Cardiac septum (tissue), 1 donor: Measurements from ENCODE around the gene GPR146. TPM values are rescaled to one million over a fixed set of nuclear protein-coding genes. Genes with fewer than 3 reads are reported as not detected.
A peak's percentile ranks its signal among the peaks of the same experiment; 100 is the strongest.

Source experiments
- DNase-seq: peaks from one replicate; pipeline ENCODE4 v3.0.0-alpha.2; 2020; ENCODE audit warnings: low spot score
- intact Hi-C: fragments of 100-400 bp; cut with DNase I; formaldehyde crosslinking; loops from one replicate; pipeline ENCODE4 v1.14.0; 2022
- total RNA-seq: library from RNA; stranded (reverse); fragmentation: NEBNext Ultra II Directional; extraction: Animal tissue kit (Norgen Biotek cat#: 25700); gene quantifications from one replicate; pipeline ENCODE4 v1.2.1, GENCODE V29; 2021
- donor health status: DM: no; HTN: no; CAD: no.

The GPR146 gene
- total RNA-seq, 1 donor from 2014 or later: 12.6 TPM

GRCh38 chr7:1086588-1087464 lies 42.5 kb downstream of the GPR146 start:
- intact Hi-C loops: loop anchor here (5.0 kb wide), 2 partner anchors 35 to 50 kb away; a partner anchor contains a TSS
- DNase-seq: peak; percentile 87

- intact Hi-C loops: loop anchor here (5.0 kb wide), 2 partner anchors 35 to 50 kb away; a partner anchor contains a TSS
- DNase-seq: no peak
Observed at GRCh38 chr7:1087465-1087814, 43.1 kb downstream of the GPR146 start.

GRCh38 chr7:1087952-1088920 lies 43.9 kb downstream of the GPR146 start, which contains the start of gene GPER1:
Gene GPER1 (plus strand): TSS chr7:1088113. CDS start chr7:1091729, 3,616 bp downstream.
- intact Hi-C loops: loop anchor here (5.0 kb wide), 2 partner anchors 34 to 49 kb away; a partner anchor contains a TSS
- no peak for DNase-seq

- intact Hi-C loops: no loop called here
- no peak for DNase-seq
Observed at GRCh38 chr7:1090236-1090635, 45.9 kb downstream of the GPR146 start.

GRCh38 chr7:1090686-1091643 lies 46.6 kb downstream of the GPR146 start:
- DNase-seq: no peak
- intact Hi-C loops: no loop called here

GRCh38 chr7:1091644-1092027 lies 47.3 kb downstream of the GPR146 start:
- DNase-seq: no peak
- intact Hi-C loops: no loop called here

GRCh38 chr7:1092161-1092632 lies 47.9 kb downstream of the GPR146 start:
- DNase-seq: no peak
- intact Hi-C loops: no loop called here

- intact Hi-C loops: no loop called here
- no peak for DNase-seq
Observed at GRCh38 chr7:1092806-1093501, 48.6 kb downstream of the GPR146 start.

- no peak for DNase-seq
- intact Hi-C loops: no loop called here
Observed at GRCh38 chr7:1093502-1093843, 49.1 kb downstream of the GPR146 start.

GRCh38 chr7:1093916-1094508 lies 49.7 kb downstream of the GPR146 start:
- intact Hi-C loops: no loop called here
- no peak for DNase-seq

GRCh38 chr7:1094870-1095269 lies 50.5 kb downstream of the GPR146 start:
- intact Hi-C loops: no loop called here
- no peak for DNase-seq

- no peak for DNase-seq
- intact Hi-C loops: no loop called here
Observed at GRCh38 chr7:1095621-1096155, 51.3 kb downstream of the GPR146 start.

- intact Hi-C loops: no loop called here
- DNase-seq: no peak
Observed at GRCh38 chr7:1096156-1097119, 52.1 kb downstream of the GPR146 start.

GRCh38 chr7:1097120-1097504 lies 52.8 kb downstream of the GPR146 start:
- no peak for DNase-seq
- intact Hi-C loops: no loop called here

GRCh38 chr7:1098243-1099153 lies 54.2 kb downstream of the GPR146 start:
- intact Hi-C loops: no loop called here
- no peak for DNase-seq

GRCh38 chr7:1099154-1099542 lies 54.8 kb downstream of the GPR146 start:
- DNase-seq: no peak
- intact Hi-C loops: no loop called here
